SU-DHL-6 (cell line): ENCODE results near the gene CNKSR1.

Source experiments
- H2AFZ ChIP-seq: fragments of 200-600 bp; sonication (generic); 2 replicates; pipeline ENCODE4 v1.6.1; 2014; ENCODE audit warnings: low read depth, mild to moderate bottlenecking, moderate library complexity, mixed read lengths, antibody characterized with exemption, low read length; ENCODE audit not compliant: severe bottlenecking
- H3F3A ChIP-seq: fragments of 200-600 bp; shearing (Covaris generic); 2 replicates; pipeline ENCODE4 v1.6.0; 2016; ENCODE audit warnings: antibody characterized with exemption, mild to moderate bottlenecking; ENCODE audit not compliant: insufficient read depth
- H3K27ac ChIP-seq: fragments of 200-600 bp; sonication (generic); 2 replicates; pipeline ENCODE4 v1.5.1; 2016; ENCODE audit warnings: low read depth, mild to moderate bottlenecking, low read length, moderate library complexity, mixed read lengths
- H3K27me3 ChIP-seq: fragments of 200-600 bp; sonication (generic), shearing (Covaris generic); 2 replicates; pipeline ENCODE4 v1.6.0; 2014; ENCODE audit warnings: mild to moderate bottlenecking, low read length
- H3K36me3 ChIP-seq: fragments of 200-600 bp; sonication (generic); 2 replicates; pipeline ENCODE4 v1.6.1; 2014; ENCODE audit warnings: mild to moderate bottlenecking, low read length, mixed read lengths
- H3K4me2 ChIP-seq: fragments of 300-600, 200-600 bp; shearing (Covaris generic), sonication (generic); 2 replicates; pipeline ENCODE4 v1.6.0; 2014; ENCODE audit warnings: low read length, low read depth, mild to moderate bottlenecking; ENCODE audit not compliant: poor library complexity, severe bottlenecking
- H3K4me3 ChIP-seq: fragments of 200-600 bp; sonication (generic); 2 replicates; pipeline ENCODE4 v1.5.1; 2014; ENCODE audit warnings: antibody characterized with exemption, low read length, mild to moderate bottlenecking, mixed read lengths; ENCODE audit not compliant: insufficient read depth, poor library complexity, severe bottlenecking
- H3K79me2 ChIP-seq: fragments of 200-600 bp; sonication (generic); 2 replicates; pipeline ENCODE4 v1.6.1; 2014; ENCODE audit warnings: mild to moderate bottlenecking, low read length, moderate library complexity; ENCODE audit not compliant: insufficient read depth
- H3K9ac ChIP-seq: fragments of 200-600 bp; sonication (generic); 2 replicates; pipeline ENCODE4 v1.7.0; 2014; ENCODE audit warnings: mild to moderate bottlenecking, low read length
- H3K9me2 ChIP-seq: fragments of 200-600 bp; sonication (generic); replicated peaks from 2 replicates; pipeline ENCODE4 v1.6.1; 2014; ENCODE audit warnings: low read length; ENCODE audit not compliant: insufficient read depth
- H3K9me3 ChIP-seq: fragments of 200-600 bp; sonication (generic); 2 replicates; pipeline ENCODE4 v1.6.1; 2014; ENCODE audit warnings: low read length, mixed read lengths; ENCODE audit not compliant: insufficient read depth
- H4K20me1 ChIP-seq: fragments of 200-600 bp; sonication (generic); 2 replicates; pipeline ENCODE4 v1.6.1; 2014; ENCODE audit warnings: low read depth, mild to moderate bottlenecking, antibody characterized with exemption, low read length, moderate library complexity, mixed read lengths
- CTCF ChIP-seq: fragments of 200-600 bp; sonication (generic); IDR thresholded peaks from one replicate; pipeline ENCODE4 v1.5.1; 2017; ENCODE audit warnings: antibody characterized with exemption, mild to moderate bottlenecking, low read length, moderate library complexity; ENCODE audit not compliant: insufficient read depth, poor library complexity, severe bottlenecking
- EZH2phosphoT487 ChIP-seq: fragments of 200-600 bp; sonication (generic), shearing (Covaris generic); conservative IDR thresholded peaks from 2 replicates; pipeline ENCODE4 v1.6.1; 2018; ENCODE audit warnings: mild to moderate bottlenecking, antibody characterized with exemption, low read length, moderate library complexity, mixed read lengths

CNKSR1 gene

DNA sequence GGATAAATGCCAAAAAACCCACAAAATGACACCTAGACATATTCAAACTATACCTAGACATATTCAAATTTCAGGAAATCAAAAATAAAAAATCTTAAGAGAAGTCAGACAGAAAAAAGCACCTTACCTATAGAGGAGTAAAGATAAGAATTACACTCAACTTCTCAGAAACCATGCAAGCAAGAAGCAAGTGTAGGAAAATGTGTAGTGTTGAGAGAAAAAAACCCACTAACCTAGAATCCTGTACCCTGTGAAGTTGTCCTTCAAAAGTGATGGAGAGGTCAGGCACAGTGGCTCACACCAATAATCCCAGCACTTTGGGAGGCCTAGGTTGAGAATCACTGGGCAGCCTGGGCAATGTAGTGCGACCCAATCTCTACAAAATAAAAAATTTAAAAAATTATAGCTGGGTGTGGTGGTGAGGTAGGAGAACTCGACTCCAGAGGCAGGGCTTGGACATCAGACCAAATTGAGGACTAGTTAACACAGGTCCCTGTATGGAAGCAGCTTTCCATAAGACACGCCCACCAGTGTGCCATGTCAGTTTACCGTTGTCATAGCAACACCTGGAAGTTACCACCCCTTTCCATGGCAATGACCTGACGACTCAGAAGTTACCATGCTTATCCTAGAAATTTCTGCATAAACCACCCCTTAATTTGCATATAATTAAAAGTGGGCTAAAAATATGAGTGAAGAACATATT, 45.0 kb upstream of the CNKSR1 start:
- H3K27me3 ChIP-seq, result no peaks in the 10 kb centered on the region
- no peaks in the 10 kb centered on the region for H3K9me3 ChIP-seq
- no peak overlapping the region for H2AFZ ChIP-seq
- H3K4me2 ChIP-seq, result no peak overlapping the region
- H3F3A ChIP-seq, result no peaks in the 10 kb centered on the region
- TF ChIP-seq CTCF (no peak), EZH2phosphoT487 (no peak)
- no peak overlapping the region for H3K27ac ChIP-seq
- H3K36me3 ChIP-seq, result no peaks in the 10 kb centered on the region
- H3K79me2 ChIP-seq, result no peaks in the 10 kb centered on the region
- H3K4me3 ChIP-seq, result no peak overlapping the region
- no peaks in the 10 kb centered on the region for H3K9me2 ChIP-seq
- H3K9ac ChIP-seq, result no peak overlapping the region
- H4K20me1 ChIP-seq, result no peaks in the 10 kb centered on the region

DNA sequence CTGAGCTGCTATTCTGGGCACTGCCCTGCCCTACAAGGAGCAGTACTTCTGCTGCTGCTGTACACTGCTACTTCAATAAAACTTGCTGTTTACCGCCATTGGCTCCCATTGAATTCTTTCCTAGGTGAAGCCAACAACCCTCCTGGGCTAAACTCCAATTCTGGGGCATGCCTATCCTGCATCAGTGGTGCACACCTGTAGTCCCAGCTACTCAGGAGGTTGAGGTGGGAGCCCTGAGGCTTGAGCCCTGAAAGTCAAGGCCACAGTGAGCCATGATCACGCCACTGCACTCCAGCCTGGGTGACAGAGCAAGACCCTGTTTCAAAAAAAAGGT, 44.5 kb upstream of the CNKSR1 start:
- H3K4me2 ChIP-seq, result no peak overlapping the region
- H3K27ac ChIP-seq, result no peak overlapping the region

DNA sequence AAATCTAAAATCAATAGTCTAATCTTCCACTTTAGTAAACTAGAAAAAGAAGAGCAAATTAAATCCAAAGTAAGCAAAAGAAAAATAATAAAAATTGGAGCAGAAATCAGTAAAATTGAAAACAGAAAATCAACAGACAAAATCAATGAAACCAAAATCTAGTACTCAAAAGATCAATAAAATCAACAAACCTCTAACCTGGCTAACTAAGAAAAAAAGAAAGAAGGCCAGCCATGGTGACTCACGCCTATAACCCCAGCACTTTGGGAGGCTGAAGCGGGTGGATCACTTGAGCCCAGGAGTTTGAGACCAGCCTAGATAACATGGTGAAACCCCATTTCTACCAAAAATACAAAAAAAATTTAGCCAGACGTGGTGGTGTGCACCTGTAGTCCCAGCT, 42.8 kb upstream of the CNKSR1 start:
- Histone ChIP-seq H3K4me3 (no peak overlapping the region), H4K20me1 (no peaks in the 10 kb centered on the region), H3K4me2 (no peak overlapping the region), H3K9me3 (no peaks in the 10 kb centered on the region), H3K27ac (no peak overlapping the region), H3K79me2 (no peaks in the 10 kb centered on the region), H3K9me2 (no peaks in the 10 kb centered on the region), H3K36me3 (no peaks in the 10 kb centered on the region), H3K9ac (no peak overlapping the region), H2AFZ (no peak overlapping the region), H3F3A (no peaks in the 10 kb centered on the region), H3K27me3 (no peaks in the 10 kb centered on the region)
- TF ChIP-seq EZH2phosphoT487 (no peak), CTCF (no peak)

More for the DNA sequence above, 44.5 kb upstream of the CNKSR1 start:
- H3K79me2 ChIP-seq, result no peaks in the 10 kb centered on the region
- H3K36me3 ChIP-seq, result no peaks in the 10 kb centered on the region
- no peak overlapping the region for H2AFZ ChIP-seq
- no peaks in the 10 kb centered on the region for H3K9me2 ChIP-seq
- H4K20me1 ChIP-seq, result no peaks in the 10 kb centered on the region
- H3K9me3 ChIP-seq, result no peaks in the 10 kb centered on the region
- no peak overlapping the region for H3K4me3 ChIP-seq
- H3F3A ChIP-seq, result no peaks in the 10 kb centered on the region
- H3K9ac ChIP-seq, result no peak overlapping the region
- no peak for TF ChIP-seq EZH2phosphoT487
- TF ChIP-seq CTCF, result no peak
- H3K27me3 ChIP-seq, result no peaks in the 10 kb centered on the region
